GM06990 (cell line): Measurements from ENCODE around the gene SLIRP.
A peak's percentile ranks its signal among the peaks of the same experiment; 100 is the strongest.

Experiments
- DNase-seq: peaks from one replicate; pipeline ENCODE4 v3.0.0-alpha.2; 2011; ENCODE audit not compliant: insufficient read length; ENCODE audit errors: extremely low read depth
- H3K27me3 ChIP-seq: replicated peaks from 2 replicates; pipeline ENCODE4 v1.6.0; 2011; ENCODE audit warnings: low read length; ENCODE audit not compliant: control insufficient read depth, insufficient read depth
- H3K36me3 ChIP-seq: 2 replicates; pipeline ENCODE4 v1.5.1; 2011; ENCODE audit warnings: low read length; ENCODE audit not compliant: control insufficient read depth, insufficient read depth
- H3K4me3 ChIP-seq: replicated peaks from 2 replicates; pipeline ENCODE4 v1.5.1; 2011; ENCODE audit warnings: low read depth, mild to moderate bottlenecking, control low read depth, low read length
- CTCF ChIP-seq: IDR thresholded peaks from 2 replicates; pipeline ENCODE4 v1.5.1; 2011; ENCODE audit warnings: low read length, control low read depth, mild to moderate bottlenecking, inconsistent platforms; ENCODE audit not compliant: insufficient read depth, poor library complexity, severe bottlenecking

SLIRP gene

DNA sequence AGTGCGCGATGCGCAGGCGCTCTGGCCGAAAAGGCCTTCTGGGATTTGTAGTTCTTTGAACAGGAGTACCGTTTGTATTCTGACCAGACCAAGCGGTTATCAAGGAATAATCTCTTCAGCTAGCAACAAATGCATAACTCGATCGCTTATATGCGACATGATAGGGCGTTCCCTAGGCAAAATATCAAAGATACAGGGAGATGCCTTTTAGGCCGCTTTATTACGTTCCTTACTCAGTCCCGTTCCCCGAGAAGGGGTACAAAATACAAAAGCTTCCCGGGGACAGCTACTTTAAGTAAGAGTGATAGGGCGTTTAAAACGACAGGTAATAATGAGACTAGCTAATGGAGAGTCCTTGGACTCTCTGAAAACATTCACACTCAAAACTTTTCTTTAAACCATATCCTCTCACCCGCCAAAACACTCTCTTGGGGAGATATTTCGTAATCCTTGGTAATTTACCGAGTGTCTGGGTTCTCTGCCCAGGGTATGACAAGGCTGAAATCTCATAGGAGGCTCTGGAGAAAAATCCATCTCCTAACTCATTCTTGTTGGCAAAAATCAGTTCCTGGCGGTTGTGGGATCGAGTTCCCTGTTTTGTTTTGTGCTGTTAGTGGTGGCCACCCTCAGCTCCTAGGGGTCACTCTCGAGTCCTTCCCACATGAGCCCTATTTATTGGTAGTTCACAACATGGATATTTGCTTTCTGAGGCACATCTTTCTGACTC, 53.5 kb downstream of the SLIRP start:
- TF ChIP-seq CTCF: peak; percentile 37
- Histone ChIP-seq H3K4me3 (peak overlapping the region; percentile 97), H3K27me3 (no peaks in the 10 kb centered on the region), H3K36me3 (no peaks in the 10 kb centered on the region; the same call in none of the 2 replicates)
- DNase-seq: no peak

DNA sequence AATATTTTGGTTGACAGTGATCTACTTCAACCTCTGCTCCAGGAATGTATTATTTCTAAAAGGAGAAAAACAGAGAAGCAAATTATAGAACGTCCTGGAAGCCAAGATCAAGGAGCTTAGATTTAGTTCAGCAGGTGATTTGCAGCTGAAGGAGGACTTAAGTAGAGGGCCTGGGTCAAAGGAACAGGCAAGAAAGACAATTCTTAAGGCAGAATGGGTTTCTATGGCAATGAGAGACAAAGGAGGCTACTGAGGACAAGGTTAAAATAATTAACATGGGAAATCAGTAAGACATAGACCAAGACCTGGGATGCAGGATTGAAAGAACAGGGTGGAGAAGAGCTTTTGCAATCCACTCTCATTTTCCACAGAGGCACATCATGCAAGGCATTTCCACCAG, 55.4 kb downstream of the SLIRP start:
- Histone ChIP-seq H3K4me3 (no peak overlapping the region), H3K36me3 (no peaks in the 10 kb centered on the region; the same call in none of the 2 replicates), H3K27me3 (no peaks in the 10 kb centered on the region)
- no peak for TF ChIP-seq CTCF
- DNase-seq: no peak

DNA sequence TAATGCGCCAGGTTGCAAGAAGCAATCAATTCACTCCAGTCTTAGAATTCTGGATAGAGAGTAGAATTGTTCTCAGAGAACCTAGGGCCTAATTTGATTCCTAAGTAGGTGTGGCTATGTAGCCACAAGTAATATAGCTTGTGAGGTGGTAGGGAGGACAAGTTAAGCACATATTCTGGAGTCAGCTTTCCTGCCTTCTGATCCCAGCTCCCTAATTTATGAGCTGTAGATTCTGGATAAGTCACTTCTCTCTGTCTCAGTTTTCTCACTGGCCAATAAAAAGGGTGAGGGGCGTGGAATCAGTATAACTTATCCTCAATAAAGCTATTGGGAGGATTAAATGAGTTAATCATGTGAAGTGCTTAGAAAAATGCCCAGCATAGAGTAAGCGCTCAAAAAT, 56.1 kb downstream of the SLIRP start:
- no peaks in the 10 kb centered on the region for H3K36me3 ChIP-seq
- no peak for TF ChIP-seq CTCF
- H3K27me3 ChIP-seq: no peaks in the 10 kb centered on the region
- no peak overlapping the region for H3K4me3 ChIP-seq
- no peak for DNase-seq
